ENCODE measurements around the gene PLXNC1.

GRCh38 chr12:94222351-94223084 is 74.1 kb downstream of the PLXNC1 start:
- TF ChIP-seq CTCF (conservative IDR thresholded peaks at IDR 0.05; ENCODE audit: low read depth, low read length) (no peak), EZH2 (IDR thresholded peaks at IDR 0.05; ENCODE audit: borderline replicate concordance, low read depth, low read length, poor library complexity, severe bottlenecking) (no peak)
